ENCODE data around the gene CDKN2C.
"Not testable (repeated sequence)": the region's sequence is repeated elsewhere in the genome, so short reads cannot be mapped to it uniquely, and the experiment has no call there.

The CDKN2C gene

GRCh38 chr1:50949286-50949982, 20.6 kb upstream of the CDKN2C start:
- in situ Hi-C loops (cut with MboI; ENCODE audit: low pct_unique_long_range_greater_than_20kb, low sequenced_read_pairs, unreplicated experiment): no loop called here
- TF ChIP-seq, protein P1, sequence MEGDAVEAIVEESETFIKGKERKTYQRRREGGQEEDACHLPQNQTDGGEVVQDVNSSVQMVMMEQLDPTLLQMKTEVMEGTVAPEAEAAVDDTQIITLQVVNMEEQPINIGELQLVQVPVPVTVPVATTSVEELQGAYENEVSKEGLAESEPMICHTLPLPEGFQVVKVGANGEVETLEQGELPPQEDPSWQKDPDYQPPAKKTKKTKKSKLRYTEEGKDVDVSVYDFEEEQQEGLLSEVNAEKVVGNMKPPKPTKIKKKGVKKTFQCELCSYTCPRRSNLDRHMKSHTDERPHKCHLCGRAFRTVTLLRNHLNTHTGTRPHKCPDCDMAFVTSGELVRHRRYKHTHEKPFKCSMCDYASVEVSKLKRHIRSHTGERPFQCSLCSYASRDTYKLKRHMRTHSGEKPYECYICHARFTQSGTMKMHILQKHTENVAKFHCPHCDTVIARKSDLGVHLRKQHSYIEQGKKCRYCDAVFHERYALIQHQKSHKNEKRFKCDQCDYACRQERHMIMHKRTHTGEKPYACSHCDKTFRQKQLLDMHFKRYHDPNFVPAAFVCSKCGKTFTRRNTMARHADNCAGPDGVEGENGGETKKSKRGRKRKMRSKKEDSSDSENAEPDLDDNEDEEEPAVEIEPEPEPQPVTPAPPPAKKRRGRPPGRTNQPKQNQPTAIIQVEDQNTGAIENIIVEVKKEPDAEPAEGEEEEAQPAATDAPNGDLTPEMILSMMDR (IDR thresholded peaks at IDR 0.05; ENCODE audit: extremely low read depth, insufficient read depth, missing control alignments): no peak
- DNase-seq (ENCODE audit: low spot score): no peak

GRCh38 chr1:50950396-50950795, 19.6 kb upstream of the CDKN2C start:
- TF ChIP-seq, protein P1 (IDR thresholded peaks at IDR 0.05; ENCODE audit: extremely low read depth, insufficient read depth, missing control alignments): no peak
- DNase-seq (ENCODE audit: low spot score): no peak
- in situ Hi-C loops (cut with MboI; ENCODE audit: low pct_unique_long_range_greater_than_20kb, low sequenced_read_pairs, unreplicated experiment): no loop called here

- DNase-seq (ENCODE audit: low spot score); in situ Hi-C loops (cut with MboI; ENCODE audit: low pct_unique_long_range_greater_than_20kb, low sequenced_read_pairs, unreplicated experiment): not testable (repeated sequence)
Measured at GRCh38 chr1:50952566-50952965, 17.5 kb upstream of the CDKN2C start.

- no peak for DNase-seq (ENCODE audit: low spot score)
- TF ChIP-seq, protein P1 (IDR thresholded peaks at IDR 0.05; ENCODE audit: extremely low read depth, insufficient read depth, missing control alignments): no peak
- in situ Hi-C loops (cut with MboI; ENCODE audit: low pct_unique_long_range_greater_than_20kb, low sequenced_read_pairs, unreplicated experiment): no loop called here
Measured at GRCh38 chr1:50955116-50955515, 14.9 kb upstream of the CDKN2C start.

GRCh38 chr1:50959303-50959912, 10.6 kb upstream of the CDKN2C start:
- TF ChIP-seq, protein P1 (IDR thresholded peaks at IDR 0.05; ENCODE audit: extremely low read depth, insufficient read depth, missing control alignments): no peak
- DNase-seq (ENCODE audit: low spot score): peak; percentile 46
- in situ Hi-C loops (cut with MboI; ENCODE audit: low pct_unique_long_range_greater_than_20kb, low sequenced_read_pairs, unreplicated experiment): no loop called here

- TF ChIP-seq, protein P1 (IDR thresholded peaks at IDR 0.05; ENCODE audit: extremely low read depth, insufficient read depth, missing control alignments): no peak
- DNase-seq (ENCODE audit: low spot score): peak; percentile 98
- in situ Hi-C loops (cut with MboI; ENCODE audit: low pct_unique_long_range_greater_than_20kb, low sequenced_read_pairs, unreplicated experiment): no loop called here
Measured at GRCh38 chr1:50959913-50960844, 9.9 kb upstream of the CDKN2C start, which contains the start of gene FAF1. Gene FAF1 (minus strand): TSS chr1:50960267. CDS start chr1:50959811, 456 bp downstream.

Data from GM13977 (cell line).